ENCODE results near the gene ELAVL1. TPM values are rescaled to one million over a fixed set of nuclear protein-coding genes. Genes with fewer than 3 reads are reported as not detected.

Gene ELAVL1
- polyA plus RNA-seq, 1 of the 3 experiments (the other 2 are of a cell fraction): 49.6 TPM

DNA sequence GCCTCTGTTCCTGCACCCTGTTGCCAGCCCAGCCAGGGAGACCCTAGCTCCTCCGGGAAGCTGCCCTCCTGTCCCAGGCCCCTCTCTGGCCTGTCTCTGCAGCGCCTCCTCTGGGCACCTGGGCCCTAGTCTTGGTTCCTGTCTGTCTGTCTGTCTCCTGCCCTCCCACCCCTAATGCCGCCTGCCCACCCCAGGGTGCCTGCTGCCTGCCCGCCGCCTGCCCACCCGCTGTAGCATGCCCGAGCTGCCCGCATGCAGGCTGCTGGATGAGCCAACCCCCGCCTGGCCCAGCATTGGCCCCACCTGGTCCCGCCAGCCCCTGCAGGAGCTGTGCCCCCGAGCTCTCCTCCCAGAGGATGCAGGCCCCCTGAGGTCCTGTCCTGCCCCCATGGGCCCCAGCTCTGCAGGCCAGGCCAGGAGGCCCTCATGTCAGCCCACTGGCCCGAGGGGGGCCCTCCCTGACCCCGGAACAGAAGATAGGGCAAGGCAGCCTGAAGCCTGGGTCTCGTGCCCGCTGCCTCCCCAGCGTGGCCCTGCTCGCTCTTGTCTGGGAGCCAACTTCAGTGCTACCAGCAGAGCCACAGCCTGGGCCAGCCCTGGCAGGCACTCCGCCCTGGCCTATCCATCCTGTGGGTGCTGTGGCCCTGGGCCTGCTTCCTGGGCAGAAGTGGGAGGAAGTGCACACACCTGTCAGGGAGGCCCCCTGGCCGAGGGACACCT lies 96.5 kb downstream of the ELAVL1 start:
- peaks cover 3 to 35% of the 10 kb centered on the region in 2 experiments for H3K36me3 ChIP-seq (replicated peaks in 1 of 2; ENCODE audit: control insufficient read depth in 1 of 2, insufficient read depth in 2 of 2, low read length in 1 of 2)
- H3K9me2 ChIP-seq: no peaks in the 10 kb centered on the region
- H3K79me2 ChIP-seq (ENCODE audit: insufficient read depth): peaks cover 43% of the 10 kb centered on the region
- 98% methylated on average over 11 of the region's 19 CpGs for WGBS (ENCODE audit: low lambda C conversion rate)
- H3K9ac ChIP-seq: no peak overlapping the region
- TF ChIP-seq JUND (IDR thresholded peaks at IDR 0.05) (no peak), RCOR1 (IDR thresholded peaks at IDR 0.05; ENCODE audit: low read length) (no peak), MEF2A (IDR thresholded peaks at IDR 0.05; ENCODE audit: borderline replicate concordance, low read depth) (no peak), FOXM1 (IDR thresholded peaks at IDR 0.05; ENCODE audit: low read depth) (no peak), POLR2AphosphoS5 (IDR thresholded peaks at IDR 0.05; ENCODE audit: low read depth, low read length) (no peak), RXRA (IDR thresholded peaks at IDR 0.05; ENCODE audit: borderline replicate concordance, low read depth) (no peak), GABPA (IDR thresholded peaks at IDR 0.05; ENCODE audit: low read depth) (no peak), TEAD4 (IDR thresholded peaks at IDR 0.05; ENCODE audit: borderline replicate concordance, insufficient read depth) (no peak), YY1 (IDR thresholded peaks at IDR 0.05; ENCODE audit: low read depth) (no peak), TCF12 (IDR thresholded peaks at IDR 0.05) (no peak), EZH2phosphoT487 (IDR thresholded peaks at IDR 0.05; ENCODE audit: borderline replicate concordance, low read depth) (no peak)
- TF ChIP-seq, protein P1, sequence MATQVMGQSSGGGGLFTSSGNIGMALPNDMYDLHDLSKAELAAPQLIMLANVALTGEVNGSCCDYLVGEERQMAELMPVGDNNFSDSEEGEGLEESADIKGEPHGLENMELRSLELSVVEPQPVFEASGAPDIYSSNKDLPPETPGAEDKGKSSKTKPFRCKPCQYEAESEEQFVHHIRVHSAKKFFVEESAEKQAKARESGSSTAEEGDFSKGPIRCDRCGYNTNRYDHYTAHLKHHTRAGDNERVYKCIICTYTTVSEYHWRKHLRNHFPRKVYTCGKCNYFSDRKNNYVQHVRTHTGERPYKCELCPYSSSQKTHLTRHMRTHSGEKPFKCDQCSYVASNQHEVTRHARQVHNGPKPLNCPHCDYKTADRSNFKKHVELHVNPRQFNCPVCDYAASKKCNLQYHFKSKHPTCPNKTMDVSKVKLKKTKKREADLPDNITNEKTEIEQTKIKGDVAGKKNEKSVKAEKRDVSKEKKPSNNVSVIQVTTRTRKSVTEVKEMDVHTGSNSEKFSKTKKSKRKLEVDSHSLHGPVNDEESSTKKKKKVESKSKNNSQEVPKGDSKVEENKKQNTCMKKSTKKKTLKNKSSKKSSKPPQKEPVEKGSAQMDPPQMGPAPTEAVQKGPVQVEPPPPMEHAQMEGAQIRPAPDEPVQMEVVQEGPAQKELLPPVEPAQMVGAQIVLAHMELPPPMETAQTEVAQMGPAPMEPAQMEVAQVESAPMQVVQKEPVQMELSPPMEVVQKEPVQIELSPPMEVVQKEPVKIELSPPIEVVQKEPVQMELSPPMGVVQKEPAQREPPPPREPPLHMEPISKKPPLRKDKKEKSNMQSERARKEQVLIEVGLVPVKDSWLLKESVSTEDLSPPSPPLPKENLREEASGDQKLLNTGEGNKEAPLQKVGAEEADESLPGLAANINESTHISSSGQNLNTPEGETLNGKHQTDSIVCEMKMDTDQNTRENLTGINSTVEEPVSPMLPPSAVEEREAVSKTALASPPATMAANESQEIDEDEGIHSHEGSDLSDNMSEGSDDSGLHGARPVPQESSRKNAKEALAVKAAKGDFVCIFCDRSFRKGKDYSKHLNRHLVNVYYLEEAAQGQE (IDR thresholded peaks at IDR 0.05; ENCODE audit: low read depth, low read length): no peak
- TF ChIP-seq, protein P2, sequence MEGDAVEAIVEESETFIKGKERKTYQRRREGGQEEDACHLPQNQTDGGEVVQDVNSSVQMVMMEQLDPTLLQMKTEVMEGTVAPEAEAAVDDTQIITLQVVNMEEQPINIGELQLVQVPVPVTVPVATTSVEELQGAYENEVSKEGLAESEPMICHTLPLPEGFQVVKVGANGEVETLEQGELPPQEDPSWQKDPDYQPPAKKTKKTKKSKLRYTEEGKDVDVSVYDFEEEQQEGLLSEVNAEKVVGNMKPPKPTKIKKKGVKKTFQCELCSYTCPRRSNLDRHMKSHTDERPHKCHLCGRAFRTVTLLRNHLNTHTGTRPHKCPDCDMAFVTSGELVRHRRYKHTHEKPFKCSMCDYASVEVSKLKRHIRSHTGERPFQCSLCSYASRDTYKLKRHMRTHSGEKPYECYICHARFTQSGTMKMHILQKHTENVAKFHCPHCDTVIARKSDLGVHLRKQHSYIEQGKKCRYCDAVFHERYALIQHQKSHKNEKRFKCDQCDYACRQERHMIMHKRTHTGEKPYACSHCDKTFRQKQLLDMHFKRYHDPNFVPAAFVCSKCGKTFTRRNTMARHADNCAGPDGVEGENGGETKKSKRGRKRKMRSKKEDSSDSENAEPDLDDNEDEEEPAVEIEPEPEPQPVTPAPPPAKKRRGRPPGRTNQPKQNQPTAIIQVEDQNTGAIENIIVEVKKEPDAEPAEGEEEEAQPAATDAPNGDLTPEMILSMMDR (IDR thresholded peaks at IDR 0.05): no peak
- TF ChIP-seq, protein P3, sequence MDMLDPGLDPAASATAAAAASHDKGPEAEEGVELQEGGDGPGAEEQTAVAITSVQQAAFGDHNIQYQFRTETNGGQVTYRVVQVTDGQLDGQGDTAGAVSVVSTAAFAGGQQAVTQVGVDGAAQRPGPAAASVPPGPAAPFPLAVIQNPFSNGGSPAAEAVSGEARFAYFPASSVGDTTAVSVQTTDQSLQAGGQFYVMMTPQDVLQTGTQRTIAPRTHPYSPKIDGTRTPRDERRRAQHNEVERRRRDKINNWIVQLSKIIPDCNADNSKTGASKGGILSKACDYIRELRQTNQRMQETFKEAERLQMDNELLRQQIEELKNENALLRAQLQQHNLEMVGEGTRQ (IDR thresholded peaks at IDR 0.05; ENCODE audit: borderline replicate concordance, low read depth, low read length): no peak
- TF ChIP-seq, protein P4, sequence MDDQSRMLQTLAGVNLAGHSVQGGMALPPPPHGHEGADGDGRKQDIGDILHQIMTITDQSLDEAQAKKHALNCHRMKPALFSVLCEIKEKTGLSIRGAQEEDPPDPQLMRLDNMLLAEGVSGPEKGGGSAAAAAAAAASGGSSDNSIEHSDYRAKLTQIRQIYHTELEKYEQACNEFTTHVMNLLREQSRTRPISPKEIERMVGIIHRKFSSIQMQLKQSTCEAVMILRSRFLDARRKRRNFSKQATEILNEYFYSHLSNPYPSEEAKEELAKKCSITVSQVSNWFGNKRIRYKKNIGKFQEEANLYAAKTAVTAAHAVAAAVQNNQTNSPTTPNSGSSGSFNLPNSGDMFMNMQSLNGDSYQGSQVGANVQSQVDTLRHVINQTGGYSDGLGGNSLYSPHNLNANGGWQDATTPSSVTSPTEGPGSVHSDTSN (IDR thresholded peaks at IDR 0.05): no peak
- no peak overlapping the region for H2AFZ ChIP-seq (ENCODE audit: low read depth)
- no peaks in the 10 kb centered on the region for H3K27me3 ChIP-seq (ENCODE audit: insufficient read depth)
- no peak for DNase-seq
- POLR2A ChIA-PET: no interaction called here
- no peak overlapping the region; a peak in 1 of 4 replicates for H3K27ac ChIP-seq (ENCODE audit: low read depth in 2 of 2, low read length in 1 of 2)
- no peaks in the 10 kb centered on the region for H3K9me3 ChIP-seq
- CTCF ChIA-PET: interaction anchor here (1.3 to 1.7 kb wide), 3 partner anchors 9 to 56 kb away, joined by 3 to 5 read pairs (median 4); partner anchors contain the start of gene LRRC8E
- H3K4me2 ChIP-seq: no peak overlapping the region
- H3K4me1 ChIP-seq (ENCODE audit: control insufficient read depth in 1 of 2, insufficient read depth in 2 of 2, low read depth in 1 of 2, low read length in 1 of 2): peaks cover 0 to 12% of the 10 kb centered on the region in 2 experiments; a peak in 2 of 4 replicates
- no peak overlapping the region for H3K4me3 ChIP-seq (ENCODE audit: low read depth in 2 of 2, low read length in 1 of 2)
- H4K20me1 ChIP-seq (ENCODE audit: insufficient read depth): peaks cover 36% of the 10 kb centered on the region
- peaks cover 6% of the 10 kb centered on the region for H3F3A ChIP-seq (replicated peaks; ENCODE audit: insufficient read depth)

Other genes starting within 250 kb of the ELAVL1 start
- not detected in 2 replicates for gene CLEC4M, start 242.4 kb downstream of the ELAVL1 start, polyA plus RNA-seq (2012; rRNA removed)
- 8.5 and 9.7 TPM in 2 replicates for gene EVI5L, start 175.4 kb downstream of the ELAVL1 start, polyA plus RNA-seq (2012; rRNA removed)
- gene PRR36, start 131.3 kb downstream of the ELAVL1 start, polyA plus RNA-seq (2012; rRNA removed): 0.10 and 0.18 TPM in 2 replicates
- 0.02 and 0.23 TPM in 2 replicates for gene LRRC8E, start 117.1 kb downstream of the ELAVL1 start, polyA plus RNA-seq (2012; rRNA removed)
- 13.0 and 13.6 TPM in 2 replicates for gene MAP2K7, start 101.8 kb downstream of the ELAVL1 start, polyA plus RNA-seq (2012; rRNA removed)
- gene TGFBR3L, start 90.8 kb downstream of the ELAVL1 start, polyA plus RNA-seq (2012; rRNA removed): 0.78 and 0.87 TPM in 2 replicates
- gene SNAPC2, start 85.3 kb downstream of the ELAVL1 start, polyA plus RNA-seq (2012; rRNA removed): 29.7 and 38.7 TPM in 2 replicates
- gene CTXN1, start 79.5 kb downstream of the ELAVL1 start, polyA plus RNA-seq (2012; rRNA removed): 28.3 and 53.8 TPM in 2 replicates
- 49.7 and 50.9 TPM in 2 replicates for gene TIMM44, start 62.0 kb downstream of the ELAVL1 start, polyA plus RNA-seq (2012; rRNA removed)
- not detected in 2 replicates for gene CCL25, start 47.1 kb upstream of the ELAVL1 start, polyA plus RNA-seq (2012; rRNA removed)
- gene FBN3, start 144.0 kb upstream of the ELAVL1 start, polyA plus RNA-seq (2012; rRNA removed): not detected in 2 replicates
- gene CERS4, start 203.7 kb upstream of the ELAVL1 start, polyA plus RNA-seq (2012; rRNA removed): 36.5 and 41.4 TPM in 2 replicates

Data from SK-N-SH (cell line).